T-cell (primary cell): ENCODE measurements around the gene ADAM23. TPM values are rescaled to one million over a fixed set of nuclear protein-coding genes. Genes with fewer than 3 reads are reported as not detected.

Source experiments
- ATAC-seq, 4 experiments: fragments of 200-7000 bp in 3 of 4; fragments of 150-1000 bp in 1 of 4; cut with Tn5 transposase; replicated peaks in 1 of 4; 1 replicate in 3 of 4; 2 replicates in 1 of 4; pipeline ENCODE4 v1.10.0; 2021; ENCODE audit warnings: moderate library complexity in 3 of 4, mild to moderate bottlenecking in 2 of 4, moderate number of reproducible peaks in 1 of 4
- CTCF ChIA-PET, 2 donors: fragments of 300-600 bp; sonication (Branson Sonifier 250); formaldehyde crosslinking; loops; one replicate each; lab custom pipeline; 2022; ENCODE audit warnings: antibody characterized with exemption in 2 of 2; lab: Charles Lee
- POLR2A ChIA-PET, 2 donors: fragments of 300-600 bp; sonication (Branson Sonifier 250); formaldehyde crosslinking; loops; one replicate each; lab custom pipeline; 2022; ENCODE audit warnings: antibody characterized with exemption in 2 of 2; lab: Charles Lee
- DNase-seq, 35 experiments: peaks; one replicate each; pipeline versions ENCODE4 v3.0.0 to v3.0.0-alpha.2; 2013 to 2023
- H3K27ac ChIP-seq: one replicate; pipeline ENCODE4 v1.5.1; 2013; ENCODE audit warnings: low read length
- H3K27me3 ChIP-seq, 2 experiments: replicated peaks in 1 of 2; 1 replicate in 1 of 2; 2 replicates in 1 of 2; pipeline versions ENCODE4 v1.6.1 to v1.7.0; 2013; ENCODE audit warnings: low read length in 1 of 2, mixed read lengths in 1 of 2; ENCODE audit not compliant: control insufficient read depth in 2 of 2, insufficient read depth in 2 of 2; ENCODE audit errors: extremely low read depth in 1 of 2
- H3K36me3 ChIP-seq, 2 donors: 1 replicate in 1 of 2; 2 replicates in 1 of 2; pipeline versions ENCODE4 v1.6.1 to v1.7.0; 2013; ENCODE audit warnings: low read length in 1 of 2; ENCODE audit not compliant: control insufficient read depth in 2 of 2, insufficient read depth in 1 of 2; ENCODE audit errors: extremely low read depth in 1 of 2
- H3K4me1 ChIP-seq, 2 experiments: 1 replicate in 1 of 2; 2 replicates in 1 of 2; pipeline versions ENCODE4 v1.6.1 to v1.7.0; 2013; ENCODE audit warnings: low read length in 2 of 2, mixed read lengths in 1 of 2; ENCODE audit not compliant: insufficient read depth in 2 of 2, control insufficient read depth in 1 of 2; ENCODE audit errors: extremely low read depth in 1 of 2
- H3K4me3 ChIP-seq, 2 donors: 1 replicate in 1 of 2; 2 replicates in 1 of 2; pipeline versions ENCODE4 v1.5.1 to v1.7.0; 2013; ENCODE audit warnings: mild to moderate bottlenecking in 2 of 2, low read length in 1 of 2, moderate library complexity in 1 of 2; ENCODE audit not compliant: control insufficient read depth in 1 of 2; ENCODE audit errors: extremely low read depth in 1 of 2
- H3K9me3 ChIP-seq: 2 replicates; pipeline ENCODE4 v1.7.0; 2013
- H3K27ac Mint-ChIP-seq, 2 donors: one replicate each; pipeline ENCODE4 v1.8.0; 2020 to 2021; ENCODE audit warnings: mild to moderate bottlenecking in 2 of 2, mixed read lengths in 2 of 2
- H3K27me3 Mint-ChIP-seq, 2 donors: one replicate each; pipeline ENCODE4 v1.8.0; 2021 to 2022; ENCODE audit warnings: mixed read lengths in 2 of 2
- H3K36me3 Mint-ChIP-seq: one replicate; pipeline ENCODE4 v1.8.0; 2021; ENCODE audit warnings: mixed read lengths
- H3K4me1 Mint-ChIP-seq, 3 donors: one replicate each; pipeline ENCODE4 v1.8.0; 2020 to 2022; ENCODE audit warnings: mixed read lengths in 3 of 3, mild to moderate bottlenecking in 1 of 3
- H3K4me3 Mint-ChIP-seq, 3 donors: one replicate each; pipeline ENCODE4 v1.8.0; 2020 to 2022; ENCODE audit warnings: mild to moderate bottlenecking in 3 of 3, mixed read lengths in 3 of 3, moderate library complexity in 3 of 3
- H3K9me3 Mint-ChIP-seq, 3 donors: one replicate each; pipeline ENCODE4 v1.8.0; 2020 to 2022; ENCODE audit warnings: mixed read lengths in 3 of 3
- WGBS: methylation state at CpG from one replicate; pipeline ENCODE4 v1.1.5; 2013; ENCODE audit warnings: missing lambda C conversion rate; ENCODE audit not compliant: insufficient coverage; 5-methylcytosine and 5-hydroxymethylcytosine counted together
- total RNA-seq, 35 experiments: library from RNA in 6 of 35; stranded (reverse) in 6 of 35; fragments of 120-200 nt in 1 of 35; gene quantifications; one replicate each; pipeline versions ENCODE4 v1.2.1 to v1.2.4 and lab custom pipeline; 2013 to 2026

The ADAM23 gene
- total RNA-seq, 5 donors from 2014 or later (not counting 1 experiment from before 2014, with no cell fraction given) = 0.95 to 14.2 (median 9.3) TPM

DNA sequence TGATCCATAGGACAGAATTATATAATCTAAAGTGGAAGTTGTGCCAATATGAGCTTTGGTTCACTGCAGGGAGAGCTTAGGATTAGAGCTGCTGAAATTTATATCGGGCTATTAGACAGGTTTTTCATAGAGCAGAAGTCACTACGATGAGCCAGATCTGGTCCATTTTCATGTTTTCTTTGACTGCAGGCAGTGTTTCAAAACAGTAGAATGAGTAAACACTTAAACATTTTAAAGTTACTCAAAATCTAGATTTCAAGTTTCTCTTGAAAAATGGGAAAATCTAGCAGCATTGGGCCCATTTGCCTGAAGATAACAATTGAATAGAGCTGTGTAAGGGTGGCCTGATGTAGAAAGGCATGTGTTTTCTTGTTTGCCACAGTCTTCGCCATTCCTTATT, 14.5 kb upstream of the ADAM23 start:
- Mint-ChIP-seq H3K27me3 (peaks cover 0 to 3% of the 10 kb centered on the region in 2 donors), H3K27ac (no peak overlapping the region), H3K9me3 (no peaks in the 10 kb centered on the region), H3K36me3 (no peaks in the 10 kb centered on the region), H3K4me1 (no peaks in the 10 kb centered on the region), H3K4me3 (no peak overlapping the region)
- POLR2A ChIA-PET = interaction anchor here in 1 of 2 donors (0.5 kb wide), 1 partner anchor 814 kb away, joined by 3 read pairs; no protein-coding TSS in a partner anchor
- Histone ChIP-seq H3K4me3 (no peak overlapping the region), H3K9me3 (no peaks in the 10 kb centered on the region), H3K4me1 (no peaks in the 10 kb centered on the region), H3K36me3 (no peaks in the 10 kb centered on the region), H3K27me3 (peaks cover 2 to 6% of the 10 kb centered on the region in 2 experiments), H3K27ac (no peak overlapping the region)
- CTCF ChIA-PET = no interaction called here
- WGBS = 100% methylated on average over 1 of the region's 3 CpGs
- DNase-seq (no peak), ATAC-seq (no peak)

DNA sequence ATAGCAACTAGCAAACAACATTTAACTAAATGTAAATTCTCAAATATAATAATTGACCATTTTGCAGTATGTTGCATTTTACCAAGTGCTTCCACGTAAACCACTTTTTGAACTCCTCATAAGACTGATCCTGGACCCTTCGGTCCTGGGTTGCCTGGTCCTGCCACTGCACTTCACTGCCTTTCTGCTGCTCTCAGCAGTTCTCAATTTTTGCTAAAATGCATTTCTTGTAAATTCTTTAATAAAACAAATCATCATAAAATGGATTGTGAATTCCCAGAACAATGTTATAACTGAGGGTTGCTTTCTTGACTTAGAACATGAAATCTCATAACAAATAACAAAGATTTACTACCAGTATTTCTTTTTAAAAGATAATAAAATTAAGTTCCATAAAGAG, 12.9 kb upstream of the ADAM23 start:
- H3K27ac Mint-ChIP-seq = no peak overlapping the region
- POLR2A ChIA-PET = no interaction called here
- no peaks in the 10 kb centered on the region for H3K36me3 Mint-ChIP-seq
- no peaks in the 10 kb centered on the region for H3K4me1 ChIP-seq
- DNase-seq = no peak
- H3K9me3 ChIP-seq = no peaks in the 10 kb centered on the region
- H3K4me1 Mint-ChIP-seq = no peaks in the 10 kb centered on the region
- no peak overlapping the region for H3K4me3 Mint-ChIP-seq
- no peak overlapping the region for H3K4me3 ChIP-seq
- 94% methylated on average over 2 of the region's 2 CpGs for WGBS
- CTCF ChIA-PET = no interaction called here
- H3K27ac ChIP-seq = no peak overlapping the region
- H3K36me3 ChIP-seq = no peaks in the 10 kb centered on the region
- H3K27me3 Mint-ChIP-seq = peaks cover 1 to 3% of the 10 kb centered on the region in 2 donors
- no peak for ATAC-seq
- H3K9me3 Mint-ChIP-seq = no peaks in the 10 kb centered on the region
- peaks cover 2 to 10% of the 10 kb centered on the region in 2 experiments for H3K27me3 ChIP-seq

DNA sequence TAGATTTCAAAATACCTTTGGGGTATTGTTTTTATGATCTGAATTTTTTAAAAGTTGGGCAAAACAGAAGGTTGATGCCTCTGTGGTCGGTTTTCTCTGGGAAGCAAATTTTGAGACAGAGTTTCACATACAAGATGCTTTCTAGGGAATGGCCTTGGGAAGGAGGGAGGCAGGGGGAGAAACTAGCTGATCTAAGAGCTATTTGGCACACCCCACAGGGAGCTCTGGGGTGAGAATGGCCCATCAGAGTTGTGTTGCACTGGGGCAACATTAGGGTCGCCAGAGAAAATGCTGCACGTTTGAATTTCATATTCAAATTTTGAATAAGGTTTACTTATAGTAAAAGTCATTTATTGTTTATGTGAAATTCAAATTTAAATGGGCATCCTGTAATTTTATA, 11.9 kb upstream of the ADAM23 start:
- H3K4me3 Mint-ChIP-seq = no peak overlapping the region
- H3K27me3 ChIP-seq = peaks cover 5 to 6% of the 10 kb centered on the region in 2 experiments
- 80% methylated on average over 1 of the region's 3 CpGs for WGBS
- H3K9me3 ChIP-seq = no peaks in the 10 kb centered on the region
- H3K27ac Mint-ChIP-seq = no peak overlapping the region
- peaks cover 3 to 4% of the 10 kb centered on the region in 2 donors for H3K27me3 Mint-ChIP-seq
- no peak for ATAC-seq
- POLR2A ChIA-PET = no interaction called here
- no peak overlapping the region for H3K27ac ChIP-seq
- DNase-seq = no peak
- no peaks in the 10 kb centered on the region for H3K4me1 Mint-ChIP-seq
- no peak overlapping the region for H3K4me3 ChIP-seq
- H3K36me3 ChIP-seq = no peaks in the 10 kb centered on the region
- H3K9me3 Mint-ChIP-seq = no peaks in the 10 kb centered on the region
- H3K36me3 Mint-ChIP-seq = no peaks in the 10 kb centered on the region
- H3K4me1 ChIP-seq = no peaks in the 10 kb centered on the region
- CTCF ChIA-PET = no interaction called here

DNA sequence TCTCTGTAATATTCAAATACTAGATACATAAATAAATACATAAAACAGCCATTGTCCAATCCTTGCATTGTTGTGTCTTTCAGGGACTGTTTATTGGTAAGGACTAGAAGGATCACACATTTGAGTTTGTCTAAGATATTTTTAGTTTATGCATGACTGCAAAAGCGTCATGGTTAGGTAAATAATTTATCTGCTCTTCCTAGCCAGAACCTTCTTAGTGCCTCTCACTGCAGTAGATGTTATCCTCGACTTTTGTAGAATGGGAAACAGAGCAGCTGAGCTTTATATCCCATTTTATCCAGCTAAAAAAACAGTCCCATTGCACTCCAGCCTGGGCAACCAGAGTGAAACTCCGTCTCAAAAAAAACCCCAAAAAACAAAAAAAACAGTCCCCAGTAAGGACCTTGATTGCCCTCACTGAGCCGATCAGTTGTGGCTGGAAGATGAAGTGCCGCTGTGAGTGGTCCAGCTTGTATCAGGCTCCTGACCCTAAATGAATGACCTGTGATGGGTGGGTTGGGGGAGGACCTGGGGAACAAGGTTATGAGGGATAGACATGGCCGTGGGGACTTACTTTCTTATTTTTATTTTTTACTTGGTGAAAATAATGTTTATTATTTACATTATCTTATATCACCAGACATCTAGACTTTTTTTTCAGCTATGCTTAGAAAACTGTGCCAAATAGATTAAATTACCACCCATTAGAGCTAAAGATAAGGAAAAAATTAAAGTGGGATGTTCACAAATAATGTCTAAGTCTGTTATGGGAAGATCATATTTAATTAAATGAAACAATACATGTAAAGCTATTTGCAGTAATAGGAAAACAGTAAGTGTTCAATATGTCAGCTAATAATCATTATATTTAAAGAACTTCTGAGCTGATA, 10.9 kb upstream of the ADAM23 start:
- Mint-ChIP-seq H3K9me3 (no peaks in the 10 kb centered on the region), H3K27ac (no peak overlapping the region), H3K4me3 (no peak overlapping the region), H3K36me3 (no peaks in the 10 kb centered on the region), H3K27me3 (peaks cover 6% of the 10 kb centered on the region in 2 donors), H3K4me1 (no peaks in the 10 kb centered on the region)
- Histone ChIP-seq H3K9me3 (no peaks in the 10 kb centered on the region), H3K36me3 (no peaks in the 10 kb centered on the region), H3K4me1 (no peaks in the 10 kb centered on the region), H3K27me3 (peaks cover 3 to 6% of the 10 kb centered on the region in 2 experiments), H3K27ac (no peak overlapping the region), H3K4me3 (no peak overlapping the region)
- DNase-seq (no peak), ATAC-seq (no peak)
- ChIA-PET CTCF (no interaction called here), POLR2A (no interaction called here)
- WGBS = 83% methylated on average over 3 of the region's 6 CpGs

DNA sequence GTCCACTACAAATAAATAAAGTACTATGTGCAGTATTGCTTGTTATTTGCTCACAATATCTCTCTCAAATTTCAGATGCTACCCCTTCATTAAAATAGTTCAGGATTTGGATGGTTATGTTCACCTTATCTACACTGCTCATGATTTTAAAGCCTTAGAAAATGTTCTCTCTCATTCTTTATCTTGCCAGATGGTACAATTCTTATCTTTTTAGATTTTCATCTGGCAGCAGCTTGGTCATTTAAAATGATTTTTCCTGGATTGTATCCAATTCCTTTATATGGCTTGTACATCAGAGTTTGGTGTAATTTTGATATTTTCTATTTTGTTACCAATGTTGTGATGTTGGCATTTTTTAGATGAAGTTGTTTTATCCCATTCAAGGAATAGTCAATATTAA, 10.1 kb upstream of the ADAM23 start:
- H3K36me3 Mint-ChIP-seq = no peaks in the 10 kb centered on the region
- Histone ChIP-seq H3K36me3 (no peaks in the 10 kb centered on the region), H3K4me1 (no peaks in the 10 kb centered on the region), H3K9me3 (no peaks in the 10 kb centered on the region), H3K4me3 (no peak overlapping the region), H3K27me3 (peaks cover 3 to 6% of the 10 kb centered on the region in 2 experiments), H3K27ac (no peak overlapping the region)
- no peak overlapping the region for H3K27ac Mint-ChIP-seq
- CTCF ChIA-PET = no interaction called here
- peaks cover 9 to 10% of the 10 kb centered on the region in 2 donors for H3K27me3 Mint-ChIP-seq
- POLR2A ChIA-PET = no interaction called here
- ATAC-seq (no peak), DNase-seq (no peak)
- no peak overlapping the region for H3K4me3 Mint-ChIP-seq
- no peaks in the 10 kb centered on the region for H3K4me1 Mint-ChIP-seq
- no peaks in the 10 kb centered on the region for H3K9me3 Mint-ChIP-seq

DNA sequence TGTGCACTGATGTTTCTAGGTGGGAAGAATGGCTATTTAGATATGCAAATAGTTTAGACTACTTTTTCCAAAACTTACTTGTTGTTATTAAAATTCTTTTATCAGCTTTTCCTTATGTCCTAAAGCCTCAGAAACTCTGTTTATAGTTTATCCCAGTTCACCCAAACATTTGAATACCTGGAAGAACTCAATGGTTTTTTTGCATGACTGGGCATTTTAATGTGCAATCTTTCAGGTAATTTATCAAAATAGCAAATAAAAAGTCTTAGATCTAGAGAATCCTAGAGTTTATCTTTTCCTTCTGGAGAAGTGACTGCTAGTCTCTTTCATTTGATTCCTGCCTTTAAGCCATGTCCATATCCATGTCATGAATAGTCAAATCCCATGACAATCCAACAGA, 9.6 kb upstream of the ADAM23 start:
- no peaks in the 10 kb centered on the region for H3K4me1 Mint-ChIP-seq
- Histone ChIP-seq H3K27ac (no peak overlapping the region), H3K4me3 (no peak overlapping the region), H3K9me3 (no peaks in the 10 kb centered on the region), H3K4me1 (no peaks in the 10 kb centered on the region), H3K36me3 (no peaks in the 10 kb centered on the region), H3K27me3 (peaks cover 3 to 6% of the 10 kb centered on the region in 2 experiments)
- peaks cover 14 to 15% of the 10 kb centered on the region in 2 donors for H3K27me3 Mint-ChIP-seq
- POLR2A ChIA-PET = no interaction called here
- H3K4me3 Mint-ChIP-seq = no peak overlapping the region
- DNase-seq (no peak), ATAC-seq (no peak)
- CTCF ChIA-PET = no interaction called here
- H3K36me3 Mint-ChIP-seq = no peaks in the 10 kb centered on the region
- H3K9me3 Mint-ChIP-seq = no peaks in the 10 kb centered on the region
- no peak overlapping the region for H3K27ac Mint-ChIP-seq
